ENCODE measurements around the gene ATP6V0D1.

GRCh38 chr16:67438098-67438791, 42.7 kb downstream of the ATP6V0D1 start:
- TF ChIP-seq CTCF (IDR thresholded peaks at IDR 0.05) = no peak
- no peak for TF ChIP-seq POLR2A (IDR thresholded peaks at IDR 0.05)
